VCaP (cell line): ENCODE data around the gene TFIP11.

ENCODE experiments used
- H3K27ac ChIP-seq: fragments of 450-650 bp; 2 replicates; pipeline ENCODE4 v1.5.1; 2017
- TF ChIP-seq, protein P1 (sequence below): fragments of 450-650 bp; conservative IDR thresholded peaks from 2 replicates; pipeline ENCODE4 v1.5.1; 2017; ENCODE audit warnings: mild to moderate bottlenecking, moderate library complexity

The TFIP11 gene

DNA sequence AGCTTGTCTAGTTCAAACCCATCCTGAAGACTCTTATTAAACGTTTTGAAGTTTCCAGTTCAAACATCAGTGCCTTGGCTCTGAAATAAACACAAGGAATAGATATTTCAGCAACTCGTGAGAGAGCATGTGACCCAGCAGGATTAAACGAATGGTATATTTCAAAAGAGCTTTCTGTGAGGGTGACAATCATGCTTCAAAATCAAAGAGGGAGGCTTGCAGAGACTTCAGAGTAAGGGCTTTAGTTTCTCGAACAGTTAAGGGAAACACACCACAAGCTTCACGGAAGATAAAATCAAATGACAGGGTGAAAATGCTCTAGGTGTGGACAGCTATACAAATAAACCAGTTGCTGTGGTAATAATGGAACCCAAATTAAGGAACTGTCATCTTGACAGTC lies 30.1 kb downstream of the TFIP11 start:
- TF ChIP-seq, protein P1, sequence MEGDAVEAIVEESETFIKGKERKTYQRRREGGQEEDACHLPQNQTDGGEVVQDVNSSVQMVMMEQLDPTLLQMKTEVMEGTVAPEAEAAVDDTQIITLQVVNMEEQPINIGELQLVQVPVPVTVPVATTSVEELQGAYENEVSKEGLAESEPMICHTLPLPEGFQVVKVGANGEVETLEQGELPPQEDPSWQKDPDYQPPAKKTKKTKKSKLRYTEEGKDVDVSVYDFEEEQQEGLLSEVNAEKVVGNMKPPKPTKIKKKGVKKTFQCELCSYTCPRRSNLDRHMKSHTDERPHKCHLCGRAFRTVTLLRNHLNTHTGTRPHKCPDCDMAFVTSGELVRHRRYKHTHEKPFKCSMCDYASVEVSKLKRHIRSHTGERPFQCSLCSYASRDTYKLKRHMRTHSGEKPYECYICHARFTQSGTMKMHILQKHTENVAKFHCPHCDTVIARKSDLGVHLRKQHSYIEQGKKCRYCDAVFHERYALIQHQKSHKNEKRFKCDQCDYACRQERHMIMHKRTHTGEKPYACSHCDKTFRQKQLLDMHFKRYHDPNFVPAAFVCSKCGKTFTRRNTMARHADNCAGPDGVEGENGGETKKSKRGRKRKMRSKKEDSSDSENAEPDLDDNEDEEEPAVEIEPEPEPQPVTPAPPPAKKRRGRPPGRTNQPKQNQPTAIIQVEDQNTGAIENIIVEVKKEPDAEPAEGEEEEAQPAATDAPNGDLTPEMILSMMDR = no peak
- peak overlapping the region; percentile 89 for H3K27ac ChIP-seq

DNA sequence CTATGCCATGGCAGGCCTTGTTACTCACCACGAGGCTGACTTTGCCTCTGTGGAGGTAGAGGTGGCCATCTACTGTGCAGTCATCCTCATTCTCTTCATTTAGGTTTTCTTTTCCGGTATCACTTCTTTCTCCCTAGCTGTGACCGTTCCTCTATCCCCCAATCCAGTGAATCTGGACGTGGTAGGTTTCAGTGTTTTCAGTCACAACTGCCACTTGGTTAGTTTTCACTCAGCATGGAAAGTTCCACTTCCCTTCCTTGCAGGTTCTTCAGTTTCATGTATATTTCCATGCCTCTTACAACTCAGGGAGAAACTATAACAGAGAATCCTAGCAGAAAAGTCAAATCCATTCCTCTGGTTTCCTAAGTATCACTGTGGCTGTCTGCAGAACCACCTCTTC lies 30.6 kb downstream of the TFIP11 start:
- TF ChIP-seq, protein P1 = no peak
- peak overlapping the region; percentile 89 for H3K27ac ChIP-seq

DNA sequence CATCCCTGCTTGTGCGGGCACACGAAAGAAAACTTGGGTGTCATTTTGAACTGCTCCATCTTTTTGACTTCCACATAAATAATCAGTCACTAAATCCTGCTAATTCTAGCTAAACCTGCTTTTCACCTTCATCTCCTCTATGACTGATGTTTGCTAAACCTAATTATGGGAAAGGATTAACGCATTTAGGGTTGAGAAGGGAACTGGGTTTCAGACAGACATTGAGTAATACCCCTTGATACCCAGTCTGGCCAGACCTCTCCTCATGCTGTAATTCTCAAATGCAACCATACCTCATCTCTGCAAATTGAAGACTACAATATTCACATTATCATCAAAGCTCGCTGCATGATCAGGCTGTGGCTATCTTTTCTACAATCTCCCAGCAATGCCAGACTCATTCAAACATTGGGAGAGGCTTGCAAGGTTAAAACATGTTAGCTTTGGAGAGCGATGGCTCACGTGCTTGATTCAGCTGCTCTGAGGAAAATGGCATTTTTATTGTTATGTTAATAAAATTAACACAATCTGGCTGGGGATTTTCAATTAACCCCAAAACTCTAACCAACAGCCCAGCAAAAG lies 31.1 kb downstream of the TFIP11 start:
- TF ChIP-seq, protein P1 = no peak
- peak overlapping the region; percentile 89 for H3K27ac ChIP-seq

DNA sequence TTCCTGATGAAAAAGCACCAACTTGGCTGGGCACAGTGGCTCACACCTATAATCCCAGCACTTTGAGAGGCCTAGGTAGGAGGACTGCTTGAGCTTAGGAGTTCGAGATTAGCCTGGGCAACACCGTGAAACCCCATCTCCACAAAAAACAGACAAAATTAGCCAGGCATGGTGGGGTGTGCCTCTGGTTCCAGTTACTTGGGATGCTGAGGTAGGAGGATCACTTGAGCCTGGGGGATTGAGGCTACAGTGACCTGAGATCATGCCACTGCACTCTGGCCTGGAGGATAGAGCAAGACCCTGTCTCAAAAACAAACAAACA lies 31.7 kb downstream of the TFIP11 start:
- TF ChIP-seq, protein P1 = no peak
- H3K27ac ChIP-seq = peak overlapping the region; percentile 89

DNA sequence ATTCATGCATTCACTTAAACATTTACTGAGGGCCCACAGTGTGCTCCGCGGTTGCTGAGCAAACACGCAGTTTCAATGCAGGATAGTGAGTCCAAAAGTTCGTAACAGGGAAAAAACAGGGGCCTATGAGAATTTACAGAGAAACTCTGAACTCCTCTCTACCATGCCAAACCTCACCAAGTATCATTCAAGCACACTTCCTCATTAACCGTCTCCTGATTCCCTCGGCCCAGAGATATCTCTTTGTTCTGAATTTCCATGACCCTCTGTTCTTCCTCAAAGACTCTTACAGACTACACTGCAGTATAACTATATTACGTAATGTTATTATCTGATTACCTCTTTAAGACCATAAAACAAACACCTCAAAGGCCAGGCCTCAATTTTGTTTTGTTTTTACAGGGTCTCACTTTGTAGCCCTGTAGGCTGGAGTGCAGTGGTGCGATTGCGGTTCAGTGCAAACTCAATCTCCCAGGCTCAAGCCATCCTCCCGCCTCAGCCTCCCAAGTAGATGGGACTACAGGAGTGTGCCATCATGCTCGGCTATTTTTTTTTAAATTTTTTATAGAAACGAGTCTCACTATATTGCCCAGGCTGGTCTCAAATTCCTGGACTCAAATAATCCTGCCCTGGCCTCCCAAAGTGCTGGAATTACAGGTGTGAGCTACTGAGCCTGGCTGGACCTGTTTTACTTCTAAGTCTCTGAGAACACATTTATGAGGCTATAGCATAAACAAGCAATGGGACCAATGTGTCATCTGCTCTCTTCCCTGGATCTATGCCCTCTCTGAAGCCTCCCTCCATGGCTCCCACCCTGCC lies 32.3 kb downstream of the TFIP11 start:
- TF ChIP-seq, protein P1 = no peak
- peak overlapping the region; percentile 89 for H3K27ac ChIP-seq

DNA sequence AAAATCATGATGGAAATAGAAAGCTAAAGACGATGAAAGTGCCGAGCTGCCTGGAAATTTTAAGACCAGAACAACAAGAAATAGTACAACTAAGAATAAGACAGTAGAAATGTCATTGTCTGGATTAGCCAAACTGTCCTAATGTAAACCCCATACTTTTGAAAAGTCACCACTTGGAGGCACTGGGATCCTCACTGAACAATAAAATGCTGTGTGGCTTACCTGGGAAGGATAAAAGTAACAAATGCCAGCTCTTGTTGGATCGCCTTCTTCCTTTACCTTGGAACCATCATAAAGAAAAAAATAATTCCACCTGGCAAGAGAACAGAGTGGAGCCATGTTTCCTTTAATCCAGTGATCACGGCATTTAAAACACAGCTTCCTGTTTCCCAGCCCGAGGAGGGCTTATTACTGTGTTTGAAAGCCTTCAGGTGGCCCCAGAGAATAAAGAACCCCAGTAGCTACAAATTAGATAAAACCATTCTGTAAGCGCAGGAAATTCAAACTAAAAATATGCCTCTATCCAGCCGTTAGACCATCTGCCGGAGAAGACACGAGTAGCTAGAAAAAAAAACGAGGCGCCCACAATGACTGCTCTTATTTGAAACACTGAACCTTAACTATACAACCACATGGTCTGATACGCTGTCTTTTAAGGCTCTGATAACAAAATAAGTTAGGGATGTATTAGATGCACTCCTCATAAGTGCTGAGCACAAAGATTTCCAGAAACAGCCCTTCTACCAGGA lies 33.1 kb downstream of the TFIP11 start:
- H3K27ac ChIP-seq = peak overlapping the region; percentile 89
- TF ChIP-seq, protein P1 = peak; percentile 16; the same call in 1 of the 2 replicates

DNA sequence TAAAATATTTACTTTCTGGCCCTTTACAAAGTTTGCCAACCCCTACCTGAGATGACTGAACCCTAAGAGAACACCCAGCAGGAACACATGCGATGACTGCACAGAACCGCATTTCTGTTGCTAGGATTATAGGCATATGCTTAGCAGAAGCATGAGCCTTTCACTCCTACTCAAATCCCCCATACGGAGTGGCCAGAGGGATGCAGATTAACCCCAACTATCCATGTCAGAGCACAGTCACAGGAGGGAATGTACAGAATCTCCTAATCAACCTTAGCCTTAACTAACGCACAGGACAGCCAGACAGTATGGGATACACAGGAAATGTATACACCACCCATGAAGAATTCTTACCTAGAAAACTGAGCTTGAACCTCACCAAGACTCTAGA lies 34.9 kb downstream of the TFIP11 start:
- no peak overlapping the region for H3K27ac ChIP-seq
- TF ChIP-seq, protein P1 = no peak
